Gastroesophageal sphincter (tissue), 4 donors: ENCODE measurements around the gene IFNA7. TPM values are rescaled to one million over a fixed set of nuclear protein-coding genes. Genes with fewer than 3 reads are reported as not detected.
"Not testable (repeated sequence)": the region's sequence is repeated elsewhere in the genome, so short reads cannot be mapped to it uniquely, and the experiment has no call there.

Experiments used
- ATAC-seq: fragments of 150-250 bp; one replicate; pipeline ENCODE4 v1.9.1; 2016; ENCODE audit warnings: mild to moderate bottlenecking, moderate library complexity
- H3K27ac ChIP-seq, 4 donors: fragments of 200-600 bp; sonication (generic) in 3 of 4; 1 replicate in 3 of 4; 2 replicates in 1 of 4; pipeline ENCODE4 v1.5.1; 2016 to 2019
- H3K27me3 ChIP-seq: fragments of 200-600 bp; sonication (generic); one replicate; pipeline ENCODE4 v1.5.1; 2019
- H3K36me3 ChIP-seq, 2 donors: fragments of 200-600 bp; sonication (generic); one replicate each; pipeline ENCODE4 v1.5.1; 2019; ENCODE audit warnings: control low read depth in 1 of 2
- H3K4me1 ChIP-seq, 3 donors: fragments of 200-600 bp; sonication (generic); 1 replicate in 2 of 3; 2 replicates in 1 of 3; pipeline ENCODE4 v1.5.1; 2016 to 2019; ENCODE audit warnings: control low read depth in 2 of 3
- H3K4me3 ChIP-seq, 2 donors: fragments of 200-600 bp; sonication (generic); one replicate each; pipeline ENCODE4 v1.5.1; 2019; ENCODE audit warnings: mild to moderate bottlenecking in 1 of 2, moderate library complexity in 1 of 2
- H3K9me3 ChIP-seq, 3 donors: fragments of 200-600 bp; sonication (generic); one replicate each; pipeline ENCODE4 v1.5.1; 2017 to 2019; ENCODE audit warnings: control low read depth in 2 of 3
- CTCF ChIP-seq, 4 experiments: fragments of 200-600 bp in 2 of 4; fragments of 450-650 bp in 2 of 4; sonication (generic) in 1 of 4; IDR thresholded peaks; one replicate each; pipeline ENCODE4 v1.5.1; 2017 to 2019; ENCODE audit warnings: antibody characterized with exemption in 4 of 4, mild to moderate bottlenecking in 2 of 4, moderate library complexity in 2 of 4
- EP300 ChIP-seq: sonication (generic); formaldehyde crosslinking; IDR thresholded peaks from one replicate; pipeline ENCODE4 v1.6.1; 2017; ENCODE audit warnings: antibody characterized with exemption, mild to moderate bottlenecking
- POLR2A ChIP-seq, 2 donors: fragments of 450-650 bp; IDR thresholded peaks; one replicate each; pipeline ENCODE4 v1.6.1; 2017; ENCODE audit warnings: antibody characterized with exemption in 2 of 2, mild to moderate bottlenecking in 2 of 2, moderate library complexity in 1 of 2
- POLR2AphosphoS5 ChIP-seq: sonication (generic); formaldehyde crosslinking; IDR thresholded peaks from one replicate; pipeline ENCODE4 v1.6.1; 2017; ENCODE audit warnings: antibody characterized with exemption
- WGBS, 2 donors: methylation state at CpG; one replicate each; pipeline ENCODE4 v1.1.5; 2018; ENCODE audit warnings: low coverage in 1 of 2; 5-methylcytosine and 5-hydroxymethylcytosine counted together
- total RNA-seq, 4 donors: library from RNA; depleted of rRNA; stranded (reverse); fragments of >200 nt; gene quantifications; one replicate each; pipeline ENCODE4 v1.1.0, GENCODE V29; 2016

Gene IFNA7
- total RNA-seq, 4 donors from 2014 or later = not detected

DNA sequence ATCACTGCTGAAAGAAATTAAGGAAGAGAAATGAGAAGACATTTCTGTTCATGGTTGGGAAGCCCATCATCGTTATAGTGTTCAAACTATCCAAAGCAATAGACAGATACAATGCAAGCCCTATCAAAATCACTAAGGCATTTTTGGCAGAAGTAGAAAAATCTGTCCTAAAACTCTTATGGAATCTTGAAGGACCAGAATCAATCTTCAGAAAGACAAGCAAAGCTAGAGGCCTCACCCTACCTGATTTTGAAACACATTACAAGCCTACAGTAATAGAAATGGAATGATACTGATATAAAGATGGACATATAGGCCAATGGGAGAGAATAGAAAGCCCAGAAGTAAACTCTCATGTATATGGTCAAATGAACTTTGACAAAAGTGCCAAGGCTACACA lies 30.7 kb downstream of the IFNA7 start:
- no peaks in the 10 kb centered on the region for H3K36me3 ChIP-seq
- H3K27me3 ChIP-seq = no peaks in the 10 kb centered on the region
- no peak for ATAC-seq
- no peaks in the 10 kb centered on the region for H3K4me1 ChIP-seq
- TF ChIP-seq POLR2A (IDR thresholded peaks at IDR 0.05) = no peak
- no peak for TF ChIP-seq CTCF (IDR thresholded peaks at IDR 0.05)
- no peak for TF ChIP-seq EP300
- no peak for TF ChIP-seq POLR2AphosphoS5
- H3K9me3 ChIP-seq = no peaks in the 10 kb centered on the region
- 59 to 67% methylated on average over 1 of the region's 1 CpG for WGBS, 2 donors
- H3K4me3 ChIP-seq = no peak overlapping the region
- no peak overlapping the region for H3K27ac ChIP-seq

GRCh38 chr9:21166560-21166959 lies 35.4 kb downstream of the IFNA7 start, which contains the start of gene IFNA21:
Gene IFNA21 (minus strand): TSS chr9:21166660. CDS start chr9:21166612, 48 bp downstream.
- not testable (repeated sequence) for H3K4me3 ChIP-seq, H3K27ac ChIP-seq, H3K36me3 ChIP-seq, H3K27me3 ChIP-seq, H3K9me3 ChIP-seq, ATAC-seq, H3K4me1 ChIP-seq
- 69% methylated on average over 2 of the region's 2 CpGs; no CpG with 5 or more reads in 1 of the 2 donors for whole genome bisulfite sequencing, 2 donors

- ATAC-seq = no peak
- Histone ChIP-seq H3K4me3 (no peak overlapping the region), H3K27ac (no peak overlapping the region), H3K27me3 (no peaks in the 10 kb centered on the region), H3K9me3 (no peaks in the 10 kb centered on the region), H3K4me1 (no peaks in the 10 kb centered on the region), H3K36me3 (no peaks in the 10 kb centered on the region)
- 83 to 100% methylated on average over 1 of the region's 1 CpG for WGBS, 2 donors
- TF ChIP-seq CTCF (IDR thresholded peaks at IDR 0.05) (no peak), POLR2AphosphoS5 (no peak), POLR2A (IDR thresholded peaks at IDR 0.05) (no peak), EP300 (no peak)
Observed at GRCh38 chr9:21165516-21165915, 36.5 kb downstream of the IFNA7 start.

- H3K36me3 ChIP-seq = no peaks in the 10 kb centered on the region
- no peak overlapping the region for H3K27ac ChIP-seq
- H3K4me3 ChIP-seq = no peak overlapping the region
- no peaks in the 10 kb centered on the region for H3K4me1 ChIP-seq
- TF ChIP-seq EP300 = no peak
- no peak for TF ChIP-seq CTCF (IDR thresholded peaks at IDR 0.05)
- no peak for TF ChIP-seq POLR2AphosphoS5
- no peak for TF ChIP-seq POLR2A (IDR thresholded peaks at IDR 0.05)
- peaks cover 0 to 3% (median 0%) of the 10 kb centered on the region in 3 donors for H3K9me3 ChIP-seq
- 8 to 33% methylated on average over 1 of the region's 1 CpG for WGBS, 2 donors
- no peak for ATAC-seq
- no peaks in the 10 kb centered on the region for H3K27me3 ChIP-seq
Observed at GRCh38 chr9:21160178-21160577, 41.8 kb downstream of the IFNA7 start.

- Histone ChIP-seq H3K4me1 (peaks cover 0 to 8% (median 0%) of the 10 kb centered on the region in 3 donors), H3K4me3 (no peak overlapping the region), H3K36me3 (no peaks in the 10 kb centered on the region), H3K9me3 (peaks cover 0 to 3% (median 0%) of the 10 kb centered on the region in 3 donors), H3K27me3 (no peaks in the 10 kb centered on the region), H3K27ac (no peak overlapping the region)
- TF ChIP-seq CTCF (IDR thresholded peaks at IDR 0.05) (no peak), POLR2A (IDR thresholded peaks at IDR 0.05) (no peak), POLR2AphosphoS5 (no peak), EP300 (no peak)
- WGBS, 2 donors = 63 to 64% methylated on average over 2 of the region's 2 CpGs
- ATAC-seq = no peak
Observed at GRCh38 chr9:21155501-21155900, 46.5 kb downstream of the IFNA7 start.
